A172 (cell line): ENCODE data around the gene GTSE1. TPM values are rescaled to one million over a fixed set of nuclear protein-coding genes. Genes with fewer than 3 reads are reported as not detected.

Experiments
- DNase-seq: peaks from one replicate; pipeline ENCODE4 v3.0.0-alpha.2; 2015; ENCODE audit warnings: low spot score
- total RNA-seq: library from RNA; depleted of rRNA; stranded (reverse); fragments of >200 nt; shearing (Covaris generic); gene quantifications from 2 replicates; pipeline ENCODE4 v1.2.3, GENCODE V29; 2014

GTSE1 gene
- total RNA-seq, 1 experiment from 2014 or later: 13.7 TPM

DNA sequence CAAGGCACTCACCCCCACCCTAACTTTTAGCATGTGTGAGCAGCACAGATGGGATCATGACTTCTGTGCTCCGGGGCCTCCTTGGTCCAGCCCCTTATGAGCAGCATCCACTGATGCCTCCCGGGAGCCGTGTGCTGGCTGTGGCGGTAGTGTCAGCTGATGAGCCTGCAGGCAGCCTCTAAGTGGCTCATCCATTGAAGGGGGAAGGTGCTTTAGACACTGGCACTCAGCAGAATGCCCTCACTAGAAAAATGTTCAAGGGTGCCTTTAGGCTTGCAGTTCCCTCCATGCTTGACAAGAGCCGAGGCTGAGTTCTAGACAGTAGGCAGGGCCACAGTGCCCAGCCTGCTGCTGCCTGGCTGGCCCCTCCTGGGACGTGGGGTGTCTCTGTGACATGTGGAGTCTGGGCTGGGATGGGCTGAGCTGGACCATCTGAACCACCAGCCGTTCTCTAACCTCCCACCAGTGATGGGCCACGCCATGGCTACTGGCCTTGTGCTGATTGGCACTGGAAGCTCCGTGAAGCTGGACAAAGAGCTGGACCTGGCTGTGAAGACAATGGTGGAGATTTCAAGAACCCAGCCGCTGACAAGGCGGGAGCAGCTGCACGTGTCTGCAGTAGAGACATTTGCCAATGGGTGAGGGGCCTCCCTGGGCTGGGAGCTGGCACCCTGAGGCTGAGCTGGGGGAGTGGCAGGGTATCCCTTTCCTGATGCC, 23.1 kb upstream of the GTSE1 start:
- DNase-seq: no peak

DNA sequence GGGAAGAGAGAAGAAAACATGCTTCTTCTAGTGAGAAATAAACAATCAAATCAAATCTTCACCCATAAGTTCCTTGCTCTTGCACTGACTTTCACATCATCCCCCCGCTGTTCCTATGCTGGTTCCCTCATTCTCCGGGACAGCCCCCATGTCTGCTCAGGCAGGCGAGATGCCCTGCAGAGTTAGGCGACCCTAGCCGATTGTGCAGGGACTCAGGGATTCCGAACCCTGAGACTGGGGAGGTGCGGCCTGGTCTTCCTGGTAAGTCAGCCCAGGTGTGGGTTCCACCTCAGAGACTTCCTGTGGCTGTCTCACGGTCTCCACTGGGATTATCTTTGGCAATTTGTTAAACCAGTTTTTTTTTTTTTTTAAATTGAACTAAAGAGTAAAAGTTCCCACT, 22.3 kb upstream of the GTSE1 start:
- no peak for DNase-seq

DNA sequence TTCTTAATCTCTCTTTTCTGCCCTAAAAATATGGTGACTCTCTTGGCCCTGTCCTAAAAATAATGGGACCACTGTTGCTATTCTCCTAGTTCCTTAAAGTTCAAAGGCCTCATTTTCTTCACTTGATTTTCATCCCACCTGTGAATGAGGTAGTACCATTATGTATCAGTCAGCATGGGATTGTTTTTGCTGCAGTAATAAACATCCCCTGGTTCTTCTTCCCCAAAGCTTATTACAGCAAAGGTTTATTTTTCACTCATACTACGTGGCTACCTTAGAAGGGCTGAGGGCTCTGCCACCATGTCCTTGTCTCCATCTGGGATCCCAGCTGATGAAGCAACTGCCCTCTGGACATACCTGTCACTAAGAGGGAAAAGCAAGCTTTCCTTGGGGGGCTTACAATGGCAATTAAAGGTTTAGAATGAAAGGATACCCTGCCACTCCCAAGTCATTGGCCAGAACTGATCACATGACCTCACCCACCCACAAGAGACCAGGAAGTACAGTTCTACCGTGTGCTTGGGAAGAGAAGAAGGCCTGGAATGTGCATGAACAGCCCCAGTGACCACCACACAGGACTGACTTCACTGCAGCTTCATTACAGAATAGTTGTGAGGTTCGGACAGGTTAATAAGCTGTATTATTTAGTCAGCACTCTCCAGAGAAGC, 21.1 kb upstream of the GTSE1 start:
- DNase-seq: no peak

DNA sequence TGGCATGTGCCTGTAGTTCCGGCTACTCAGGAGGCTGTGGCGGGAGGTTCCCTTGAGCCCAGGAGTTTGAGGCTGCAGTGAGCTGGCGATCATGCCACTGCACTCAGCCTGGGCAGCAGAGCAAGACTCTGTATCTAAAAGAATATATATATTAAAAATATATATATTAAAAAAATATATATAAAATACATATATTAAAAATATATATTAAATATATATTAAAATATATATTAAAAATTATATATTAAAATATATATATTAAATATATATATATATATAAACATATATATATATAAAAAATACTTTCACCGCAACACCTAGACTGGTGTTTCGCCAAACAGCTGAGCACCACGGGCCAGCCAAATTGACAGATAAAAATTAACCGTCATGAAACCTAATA, 20.1 kb upstream of the GTSE1 start:
- DNase-seq: no peak

DNA sequence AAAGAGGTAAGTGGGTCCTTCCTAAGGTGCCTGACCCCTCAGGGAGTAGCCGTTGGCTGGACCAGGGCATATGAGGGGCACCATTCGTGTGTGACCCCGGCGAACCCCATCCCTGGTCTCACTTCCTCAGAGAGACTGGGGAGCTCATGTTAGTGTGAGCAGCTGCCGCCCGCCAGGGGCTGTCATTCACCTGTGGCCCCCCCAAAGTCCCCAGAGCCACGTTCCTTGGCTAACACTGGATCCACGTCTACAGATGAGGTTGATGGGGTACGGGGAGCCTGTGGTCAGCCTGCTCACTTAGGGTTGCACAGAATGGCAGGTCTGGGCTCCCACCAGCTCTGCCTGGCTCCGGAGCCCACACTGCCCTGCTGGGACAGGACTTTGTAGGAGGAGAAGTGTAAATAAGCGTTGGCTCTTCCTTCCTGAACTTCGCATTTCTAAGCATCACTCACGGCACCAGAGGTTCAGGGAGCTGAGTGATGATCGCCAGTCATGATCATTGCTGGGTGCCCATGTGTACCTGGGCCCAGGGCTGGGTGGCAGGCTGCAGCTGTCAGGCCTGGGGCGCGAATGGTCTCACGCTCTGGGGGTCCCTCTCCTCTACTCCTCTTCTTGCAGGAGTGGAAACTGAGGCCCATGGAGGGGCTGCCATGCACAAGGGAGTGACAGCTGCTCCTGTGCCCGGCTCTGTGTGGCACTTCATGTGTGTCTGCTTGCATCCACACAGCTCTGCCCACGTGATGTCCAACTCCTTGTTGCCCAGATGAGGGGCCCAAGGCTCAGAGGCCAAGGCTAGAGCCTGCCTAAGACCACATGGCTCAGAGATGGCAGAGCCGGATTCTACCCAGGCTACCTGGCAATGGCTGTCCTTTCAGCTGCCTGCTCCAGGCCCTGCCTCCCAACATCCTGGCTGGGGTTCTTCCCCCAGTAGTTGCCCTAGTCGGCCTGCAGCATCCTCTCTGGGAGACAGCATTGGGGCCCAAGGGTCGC, 17.7 kb upstream of the GTSE1 start:
- no peak for DNase-seq

DNA sequence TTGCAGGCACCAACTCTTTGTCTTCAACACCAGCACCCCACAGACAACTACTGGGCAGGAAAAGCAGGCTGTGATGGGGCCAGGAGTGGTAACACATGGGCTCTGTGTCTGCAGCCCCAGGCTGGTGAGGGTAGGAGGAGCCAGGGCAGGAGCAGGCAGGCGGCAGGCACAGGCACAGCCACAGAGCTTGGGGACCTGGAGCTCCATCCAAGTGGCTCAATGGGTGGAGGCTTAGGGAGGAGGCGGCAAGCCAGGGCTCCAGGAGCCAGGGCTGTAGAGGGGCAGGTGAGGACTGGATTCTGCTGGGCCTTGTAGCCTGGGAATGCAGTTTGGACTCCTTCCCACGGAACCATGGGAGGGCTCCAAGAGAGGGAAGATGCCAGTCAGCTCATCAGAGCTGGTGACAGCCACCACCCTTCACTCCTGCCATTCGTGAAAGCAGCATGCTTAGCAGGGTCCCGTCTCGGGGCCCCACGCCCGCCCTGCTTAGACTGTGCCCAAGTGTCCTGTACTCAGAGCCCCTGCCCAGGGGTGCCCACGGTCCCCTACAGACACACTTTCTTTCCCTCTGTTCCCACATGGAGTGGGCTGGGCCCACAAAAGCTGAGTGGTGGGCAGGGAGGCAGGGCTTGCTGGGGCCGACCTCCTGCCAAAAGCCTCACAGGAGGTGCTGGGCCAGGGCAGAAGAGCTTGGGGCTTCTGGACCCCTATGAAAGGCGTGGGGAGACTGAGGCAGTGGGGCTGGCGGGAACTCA, 16.4 kb upstream of the GTSE1 start:
- DNase-seq: no peak

DNA sequence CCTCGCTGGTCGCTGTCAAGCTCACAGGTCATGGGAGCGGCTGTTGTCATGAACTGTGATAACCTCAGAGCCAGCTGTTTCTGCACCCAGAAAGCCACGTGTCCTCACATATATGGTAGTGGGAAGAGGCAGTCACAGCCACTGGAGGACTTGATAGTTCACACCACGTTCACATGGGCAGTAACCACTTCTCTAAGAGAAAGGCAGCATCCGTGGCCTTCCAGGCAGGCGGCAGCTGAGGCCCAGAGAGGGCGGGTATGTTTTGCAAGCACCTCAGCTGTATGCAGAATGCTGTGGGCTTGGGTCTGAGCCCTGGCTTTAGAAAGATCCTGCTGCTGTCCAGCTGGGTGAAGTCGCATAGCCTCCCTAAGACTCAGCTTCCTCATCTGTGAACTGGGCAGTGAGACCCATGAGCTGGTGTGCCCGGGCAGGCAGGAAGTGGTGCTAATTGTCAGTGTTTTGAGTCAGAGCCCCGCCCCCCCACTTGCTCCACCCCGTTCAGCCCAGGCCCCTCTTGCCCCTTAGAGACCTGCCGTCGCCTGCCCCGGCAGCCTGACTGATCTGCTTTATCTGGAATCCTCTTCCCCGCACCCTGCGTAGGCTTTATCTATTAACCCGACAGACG, 15.6 kb upstream of the GTSE1 start:
- DNase-seq: no peak

DNA sequence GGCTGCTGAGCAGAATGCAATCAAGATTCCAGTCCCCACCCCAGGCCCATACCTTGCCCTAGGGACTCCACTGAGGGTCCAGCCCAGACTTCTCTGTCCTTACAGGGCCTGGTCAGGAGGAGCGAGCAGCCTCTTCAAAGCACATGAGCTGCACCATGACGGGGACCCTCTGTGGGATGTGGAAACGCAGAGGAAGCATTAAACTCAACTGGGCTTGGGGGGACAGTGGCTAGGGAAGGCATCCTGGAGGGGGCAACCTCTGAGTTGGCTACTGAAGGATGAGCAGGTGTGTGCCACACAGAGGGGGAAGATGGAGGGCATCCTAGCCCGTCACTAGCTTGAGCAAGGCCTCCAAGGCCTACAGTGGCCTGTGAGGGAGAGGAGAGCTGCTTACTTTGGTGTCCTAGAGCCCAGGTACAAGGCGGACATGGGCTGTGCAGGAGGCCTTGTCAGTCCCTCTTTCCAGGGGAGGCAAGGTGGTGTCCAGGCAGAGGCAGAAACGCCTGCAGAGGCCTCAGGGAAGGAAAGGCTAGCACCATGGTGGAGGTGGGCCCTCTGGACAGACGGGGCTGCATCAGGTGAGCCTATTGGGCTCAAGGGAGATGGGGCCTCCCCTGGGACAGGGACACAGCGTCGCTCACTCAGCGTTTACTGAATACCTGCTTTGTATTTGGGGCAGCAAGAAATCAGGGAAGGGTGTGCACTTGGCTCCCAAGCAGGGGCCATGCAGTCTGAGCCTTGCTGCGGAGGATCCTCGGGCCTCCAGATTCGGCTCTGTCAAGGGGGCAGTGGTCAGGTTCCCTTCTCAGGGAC, 14.6 kb upstream of the GTSE1 start:
- no peak for DNase-seq

DNA sequence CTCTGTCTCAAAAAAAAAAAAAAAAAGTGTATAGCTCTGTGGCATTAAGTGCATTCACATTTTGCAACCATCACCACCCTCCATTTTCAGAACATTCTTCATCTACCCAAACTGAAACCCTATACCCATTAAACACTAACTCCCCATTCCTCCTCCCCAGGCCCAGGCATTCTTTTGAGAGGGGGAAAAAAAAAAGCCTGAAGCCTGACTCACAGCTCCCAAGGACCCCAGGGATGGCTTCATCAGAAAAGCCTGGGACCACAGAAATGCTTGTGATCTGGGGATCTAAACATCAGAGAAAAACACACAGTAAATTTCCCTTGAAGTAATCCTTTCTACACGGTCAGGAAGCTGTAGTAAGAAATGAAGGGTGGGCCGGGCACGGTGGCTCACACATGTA, 10.7 kb upstream of the GTSE1 start:
- DNase-seq: no peak

DNA sequence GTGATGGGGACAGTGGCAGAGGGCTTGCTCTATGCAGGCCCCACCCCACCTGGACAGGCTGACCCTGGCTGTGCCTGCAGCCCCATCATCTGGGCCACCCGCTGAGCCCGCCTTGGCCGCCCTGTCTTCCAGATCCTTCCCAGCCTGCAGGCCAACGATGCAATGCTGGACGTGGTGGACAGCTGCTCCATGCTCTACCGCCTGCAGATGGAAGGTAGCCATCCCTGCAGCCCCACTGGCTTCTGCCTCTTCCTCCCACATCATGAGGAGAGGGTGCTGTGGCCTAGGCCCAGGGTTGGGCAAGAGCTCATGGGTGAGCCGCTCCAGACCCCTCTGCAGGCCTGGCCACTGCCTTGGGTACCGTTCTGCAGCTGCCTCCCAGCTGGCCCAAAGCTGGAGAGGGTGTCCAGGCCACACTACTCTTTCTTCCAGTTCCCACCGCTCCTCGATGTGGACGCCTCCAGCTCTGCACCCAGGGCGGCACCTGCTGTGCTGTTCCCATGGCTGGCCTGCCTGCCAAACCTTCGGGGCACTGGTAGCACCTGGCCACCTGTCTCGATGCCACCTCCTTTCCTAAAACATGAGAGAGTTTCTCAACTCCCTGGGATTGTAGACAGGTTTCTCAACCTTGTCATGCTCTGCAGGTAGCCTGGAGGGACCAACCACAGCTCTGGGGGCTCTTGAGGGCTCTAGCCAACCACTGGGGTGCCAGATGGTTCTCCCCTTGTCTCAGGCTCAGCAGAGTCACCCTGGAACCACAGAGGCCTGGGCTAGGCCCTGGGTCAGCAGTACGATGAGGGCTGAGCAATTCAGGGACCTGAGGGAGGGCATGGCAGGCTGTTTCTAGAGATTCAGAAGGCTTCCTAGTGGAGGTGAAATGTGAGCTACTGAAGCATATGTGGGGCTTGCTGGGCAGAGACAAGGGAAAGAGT, 9.5 kb upstream of the GTSE1 start:
- DNase-seq: no peak

DNA sequence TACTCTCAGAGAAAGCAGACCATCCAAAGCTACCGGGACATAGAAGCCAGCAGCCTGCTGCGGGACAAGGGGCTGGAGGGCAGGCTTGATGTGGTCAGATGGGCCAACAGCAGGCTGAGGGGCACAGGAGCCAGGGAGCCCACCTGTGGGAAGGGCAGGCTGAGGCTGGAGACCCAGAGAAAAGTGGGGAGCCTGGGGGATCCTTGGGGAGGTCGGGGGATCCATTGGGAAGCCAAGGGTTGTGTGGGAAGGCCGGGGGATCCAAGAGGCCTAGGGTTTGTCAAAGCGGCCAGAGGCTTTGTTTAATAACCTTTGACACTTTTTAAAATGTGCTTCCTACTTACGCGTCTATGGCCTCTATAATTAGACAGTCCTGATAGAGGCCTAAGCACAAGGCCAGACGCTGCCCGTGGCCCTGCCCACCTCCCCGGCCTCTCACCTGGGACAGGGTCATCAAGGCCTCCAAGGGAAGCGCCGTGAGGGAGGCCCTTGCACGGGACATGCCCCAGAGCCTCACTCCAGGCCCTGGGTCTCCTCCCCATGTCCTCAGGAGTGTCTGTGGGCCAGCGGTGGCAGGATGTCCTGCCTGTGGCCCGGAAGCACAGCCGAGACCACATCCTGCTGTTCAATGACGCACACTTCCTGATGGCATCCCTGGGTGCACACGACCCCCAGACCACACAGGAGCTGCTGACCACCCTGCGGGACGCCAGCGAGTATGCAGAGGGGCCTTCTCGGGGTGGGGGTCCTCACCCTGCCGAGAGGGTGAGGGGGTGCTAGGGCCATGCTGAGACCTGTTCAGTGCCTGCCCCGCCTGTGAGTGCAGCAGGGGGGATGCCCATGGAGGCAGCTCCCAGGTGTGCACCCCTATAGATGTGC, 8.6 kb upstream of the GTSE1 start:
- no peak for DNase-seq

DNA sequence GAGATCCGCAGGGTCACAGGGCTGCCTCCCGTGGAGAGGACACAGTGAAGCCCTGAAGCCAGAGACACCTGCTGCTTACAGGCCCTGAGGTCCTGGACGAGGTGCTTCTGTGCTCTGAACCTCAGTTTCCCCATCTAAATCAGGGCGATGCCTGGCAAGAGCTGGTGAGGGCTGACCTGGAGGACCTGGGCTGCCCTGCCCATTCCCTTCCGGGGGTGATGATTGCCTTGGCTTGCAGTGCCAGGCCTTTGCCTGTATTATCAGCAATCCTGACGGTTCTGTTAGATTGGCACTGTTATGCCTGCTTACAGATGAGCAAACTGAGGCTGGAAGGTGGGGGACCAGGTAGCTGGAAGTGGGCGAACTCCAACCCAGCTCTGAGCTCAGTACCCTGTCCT, 7.8 kb upstream of the GTSE1 start:
- DNase-seq: no peak

DNA sequence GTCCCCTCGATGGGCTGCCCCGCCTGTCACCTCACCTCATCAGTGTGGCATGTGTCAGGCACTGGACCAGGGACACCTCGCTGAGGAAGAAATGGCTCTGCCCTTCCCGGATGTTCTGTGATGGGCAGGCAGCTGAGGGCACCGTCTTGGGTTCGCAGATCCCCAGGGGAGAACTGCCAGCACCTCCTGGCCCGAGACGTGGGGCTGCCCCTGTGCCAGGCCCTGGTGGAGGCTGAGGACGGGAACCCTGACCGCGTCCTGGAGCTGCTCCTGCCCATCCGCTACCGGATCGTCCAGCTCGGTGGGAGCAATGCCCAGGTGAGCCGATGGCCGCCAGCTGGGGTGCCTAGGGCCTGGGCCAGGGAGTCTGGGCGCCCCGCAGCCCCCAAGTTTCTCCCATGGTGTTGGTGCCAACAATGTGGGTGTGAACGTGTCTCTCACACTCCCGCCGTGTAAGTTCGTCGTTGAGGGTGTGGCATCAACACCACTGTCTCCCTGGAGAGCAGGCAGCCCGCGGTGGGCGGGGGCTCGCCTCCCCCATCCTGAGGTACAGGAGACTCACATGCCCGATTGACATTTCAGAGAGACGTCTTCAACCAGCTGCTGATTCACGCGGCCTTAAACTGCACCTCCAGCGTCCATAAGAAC, 7.3 kb upstream of the GTSE1 start:
- no peak for DNase-seq

DNA sequence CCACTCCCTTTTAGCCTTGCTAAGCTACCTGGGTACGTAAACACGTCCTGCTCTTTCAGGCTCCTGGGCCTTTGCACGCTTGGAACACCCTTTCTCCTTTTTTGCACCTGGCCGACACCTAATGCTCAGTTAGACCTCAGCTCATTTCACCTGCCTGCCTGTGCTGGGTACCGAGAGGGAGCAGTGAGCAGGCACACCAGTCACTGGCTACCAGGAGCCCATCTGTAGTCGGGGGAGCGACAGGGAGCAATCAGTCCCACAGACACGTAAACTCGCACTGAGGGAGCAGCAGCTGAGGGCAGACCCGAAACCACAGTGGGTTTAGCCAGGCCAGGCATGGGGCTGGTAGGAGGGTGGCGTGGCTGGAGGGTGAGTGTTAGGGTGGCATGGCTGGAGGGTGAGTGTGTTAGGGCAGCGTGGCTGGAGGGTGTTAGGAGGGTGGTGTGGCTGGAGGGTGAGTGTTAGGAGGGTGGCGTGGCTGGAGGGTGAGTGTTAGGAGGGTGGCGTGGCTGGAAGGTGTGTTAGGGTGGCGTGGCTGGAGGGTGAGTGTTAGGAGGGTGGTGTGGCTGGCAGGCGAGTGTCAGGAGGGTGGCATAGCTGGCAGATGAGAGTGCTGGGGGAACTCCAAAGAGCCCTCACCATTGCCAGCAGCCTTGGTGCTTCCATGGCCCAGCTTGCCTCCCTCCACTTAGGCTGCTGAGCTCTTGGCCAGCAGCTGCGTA, 6.4 kb upstream of the GTSE1 start:
- DNase-seq: no peak

DNA sequence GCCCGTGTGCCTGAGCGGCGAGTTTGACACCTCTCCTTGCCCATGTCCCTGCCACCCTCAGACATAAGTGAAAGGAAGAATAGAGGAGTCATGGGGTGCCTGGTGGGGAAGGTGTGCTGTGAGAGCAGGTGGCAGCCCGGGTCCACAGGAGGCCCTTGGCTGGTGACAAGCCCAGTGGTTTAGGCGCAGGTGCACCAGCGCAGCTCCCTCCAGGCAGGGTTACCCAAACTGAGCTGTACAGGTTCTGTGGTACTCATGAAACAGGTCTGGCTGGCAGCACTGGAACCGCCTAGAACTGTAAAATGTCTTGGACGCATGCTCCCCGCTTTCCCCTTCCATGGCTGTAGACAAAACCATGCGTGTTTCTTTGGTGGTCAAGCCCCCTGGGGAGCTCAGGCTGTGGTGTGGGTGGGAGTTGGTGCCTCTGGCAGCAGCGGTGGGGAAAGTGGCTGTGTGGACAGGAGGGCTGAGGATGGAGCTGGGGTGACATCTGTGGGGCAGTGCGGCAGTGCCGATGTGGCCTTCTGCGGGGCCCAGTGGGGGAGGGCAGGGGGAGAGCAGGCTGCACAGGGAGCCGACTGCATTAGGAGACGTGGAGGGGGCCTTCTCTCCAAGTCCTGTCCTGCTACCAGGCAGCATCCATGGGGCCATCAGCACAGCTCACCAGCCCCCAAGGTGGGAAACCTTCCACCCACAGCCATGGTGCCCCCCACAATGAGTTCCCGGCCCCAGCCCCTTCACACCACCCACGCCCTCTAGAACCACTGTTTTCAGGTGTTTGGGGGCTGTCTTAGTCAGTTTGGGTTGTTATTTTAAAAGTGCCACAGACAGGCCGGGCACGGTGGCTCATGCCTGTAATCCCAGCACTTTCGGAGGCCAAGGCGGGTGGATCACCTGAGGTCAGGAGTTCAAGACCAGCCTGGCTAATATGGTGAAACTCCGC, 5.6 kb upstream of the GTSE1 start:
- DNase-seq: no peak

DNA sequence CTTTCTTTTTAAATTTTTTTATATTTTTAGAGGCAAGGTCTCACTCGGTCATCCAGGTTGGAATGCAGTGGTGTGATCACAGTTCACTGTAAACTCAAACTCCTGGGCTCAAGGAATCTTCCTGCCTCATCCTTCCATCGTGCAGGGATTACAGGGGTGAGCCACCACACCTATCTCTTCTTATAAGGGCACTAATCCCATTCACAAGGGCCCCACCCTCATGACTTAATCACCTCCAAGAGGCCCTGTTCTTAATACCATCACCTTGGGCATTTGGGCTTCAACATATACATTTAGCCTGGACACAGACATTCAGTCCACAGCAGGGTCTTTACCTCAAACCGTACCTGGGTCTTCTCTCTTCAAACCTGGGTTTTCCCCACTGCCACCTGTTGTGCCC, 4.5 kb upstream of the GTSE1 start:
- no peak for DNase-seq
